Panc1 (cell line): ENCODE measurements around the gene TLE1. TPM values are rescaled to one million over a fixed set of nuclear protein-coding genes. Genes with fewer than 3 reads are reported as not detected.

ENCODE experiments used
- ATAC-seq: fragments of 200-7000 bp; cut with Tn5 transposase; 2 replicates; pipeline ENCODE4 v1.9.1; 2020; ENCODE audit warnings: mild to moderate bottlenecking, moderate library complexity
- BruUV-seq: library from RNA; stranded (reverse); fragments of 400-500 nt; replicated peaks from 2 replicates; lab custom pipeline; 2021; lab: Mats Ljungman, UMichigan
- CTCF ChIA-PET: fragments of 300-600 bp; sonication (Branson Sonifier 250); formaldehyde crosslinking; loops from one replicate; lab custom pipeline; 2022; ENCODE audit warnings: antibody characterized with exemption; lab: Charles Lee
- POLR2A ChIA-PET: fragments of 300-600 bp; sonication (Branson Sonifier 250); formaldehyde crosslinking; loops from one replicate; lab custom pipeline; 2022; ENCODE audit warnings: antibody characterized with exemption; lab: Charles Lee
- DNase-seq: peaks from one replicate; pipeline ENCODE4 v3.0.0-alpha.2; 2010; ENCODE audit warnings: low read depth, low spot score
- H3K27ac ChIP-seq: 2 replicates; pipeline ENCODE4 v1.5.1; 2011; ENCODE audit warnings: mild to moderate bottlenecking, low read length, inconsistent platforms
- H3K27me3 ChIP-seq: fragments of 200-500 bp; sonication (Bioruptor generic); 2 replicates; pipeline ENCODE4 v1.6.0; 2014; ENCODE audit warnings: low read length, inconsistent platforms; ENCODE audit not compliant: control insufficient read depth, insufficient read depth
- H3K36me3 ChIP-seq: fragments of 200-500 bp; sonication (Bioruptor generic); 2 replicates; pipeline ENCODE4 v1.5.1; 2014; ENCODE audit warnings: inconsistent platforms, mild to moderate bottlenecking, low read length, moderate library complexity; ENCODE audit not compliant: control insufficient read depth, insufficient read depth
- H3K4me1 ChIP-seq: 2 replicates; pipeline ENCODE4 v1.5.1; 2011; ENCODE audit warnings: inconsistent platforms, mild to moderate bottlenecking, low read length, moderate library complexity; ENCODE audit not compliant: control insufficient read depth, insufficient read depth
- H3K4me3 ChIP-seq, 2 experiments: 2 replicates each; pipeline ENCODE4 v1.5.1; 2011 to 2012; ENCODE audit warnings: low read depth in 2 of 2, low read length in 2 of 2, mild to moderate bottlenecking in 2 of 2, inconsistent platforms in 1 of 2, moderate library complexity in 1 of 2
- H3K9me3 ChIP-seq: fragments of 200-500 bp; sonication (Bioruptor generic); 2 replicates; pipeline ENCODE4 v1.5.1; 2014; ENCODE audit warnings: low read depth, mild to moderate bottlenecking, inconsistent platforms, low read length, moderate library complexity; ENCODE audit not compliant: control insufficient read depth, insufficient read depth
- CTCF ChIP-seq: fragments of 450-650 bp; IDR thresholded peaks from 2 replicates; pipeline ENCODE4 v1.5.1; 2017; ENCODE audit warnings: mild to moderate bottlenecking
- POLR2AphosphoS5 ChIP-seq: IDR thresholded peaks from 2 replicates; pipeline ENCODE4 v1.6.1; 2012; ENCODE audit warnings: mild to moderate bottlenecking, low read depth, low read length, moderate library complexity
- REST ChIP-seq, 2 experiments: IDR thresholded peaks; 2 replicates each; pipeline ENCODE4 v1.6.1; 2011 to 2012; ENCODE audit warnings: low read depth in 2 of 2, control low read depth in 1 of 2, low read length in 1 of 2, mild to moderate bottlenecking in 1 of 2, moderate library complexity in 1 of 2; ENCODE audit not compliant: insufficient read depth in 1 of 2
- SIN3A ChIP-seq: IDR thresholded peaks from 2 replicates; pipeline ENCODE4 v1.6.1; 2012; ENCODE audit warnings: low read depth, mild to moderate bottlenecking, low read length, moderate library complexity, borderline replicate concordance; ENCODE audit not compliant: insufficient read depth
- TCF7L2 ChIP-seq: IDR thresholded peaks from 2 replicates; pipeline ENCODE4 v1.6.1; 2011; ENCODE audit warnings: mild to moderate bottlenecking, low read depth, low read length, inconsistent platforms
- in situ Hi-C: cut with HindIII; loops from 2 replicates; pipeline ENCODE4 v1.10.0; 2016; ENCODE audit warnings: low sequenced_read_pairs, low pct_unique_long_range_greater_than_20kb
- intact Hi-C: fragments of 100-400 bp; cut with micrococcal nuclease; formaldehyde crosslinking; loops from one replicate; pipeline ENCODE4 v1.10.0; 2022; ENCODE audit not compliant: unreplicated experiment
- total RNA-seq: library from RNA; stranded (reverse); gene quantifications from one replicate; pipeline ENCODE4 v1.2.1, GENCODE V29; 2021; ENCODE audit not compliant: unreplicated experiment

TLE1 gene
- total RNA-seq, 1 experiment from 2014 or later, result 12.9 TPM

- Histone ChIP-seq H3K27me3 (no peaks in the 10 kb centered on the region), H3K4me3 (no peak overlapping the region), H3K4me1 (no peaks in the 10 kb centered on the region), H3K27ac (no peak overlapping the region), H3K9me3 (no peaks in the 10 kb centered on the region), H3K36me3 (no peaks in the 10 kb centered on the region)
- DNase-seq (no peak), ATAC-seq (no peak)
- ChIA-PET POLR2A (no interaction called here), CTCF (no interaction called here)
- TF ChIP-seq TCF7L2 (no peak), POLR2AphosphoS5 (no peak), CTCF (no peak), REST (IDR thresholded peaks at IDR 0.05; ENCODE audit: insufficient read depth in 1 of 2, low read depth in 2 of 2, low read length in 1 of 2) (no peak), SIN3A (no peak)
- in situ Hi-C loops, result no loop called here
- no TSS peak for BruUV-seq
- intact Hi-C loops, result no loop called here
Observed at GRCh38 chr9:81610740-81611107, 78.6 kb downstream of the TLE1 start.

- Histone ChIP-seq H3K36me3 (no peaks in the 10 kb centered on the region), H3K4me3 (no peak overlapping the region), H3K9me3 (no peaks in the 10 kb centered on the region), H3K4me1 (no peaks in the 10 kb centered on the region), H3K27me3 (no peaks in the 10 kb centered on the region), H3K27ac (no peak overlapping the region)
- ChIA-PET POLR2A (interaction anchor here (0.5 kb wide), 1 partner anchor 66 kb away, joined by 5 read pairs; no protein-coding TSS in a partner anchor), CTCF (no interaction called here)
- no peak for DNase-seq
- in situ Hi-C loops (no loop called here), intact Hi-C loops (no loop called here)
- BruUV-seq, result no TSS peak
- no peak for ATAC-seq
- no peak for TF ChIP-seq TCF7L2
- no peak for TF ChIP-seq CTCF
- TF ChIP-seq SIN3A, result no peak
- no peak for TF ChIP-seq POLR2AphosphoS5
- no peak for TF ChIP-seq REST (IDR thresholded peaks at IDR 0.05; ENCODE audit: insufficient read depth in 1 of 2, low read depth in 2 of 2, low read length in 1 of 2)
Observed at GRCh38 chr9:81609782-81610739, 79.3 kb downstream of the TLE1 start.
